ENCODE results near the gene IL10RA.
"Not testable (repeated sequence)": the region's sequence is repeated elsewhere in the genome, so short reads cannot be mapped to it uniquely, and the experiment has no call there.

GRCh38 chr11:117977612-117978264 is 8.5 kb upstream of the IL10RA start:
- not testable (repeated sequence) for TF ChIP-seq CTCF, POLR2A (IDR thresholded peaks at IDR 0.05)
